Fibroblast of the aortic adventitia (primary cell): ENCODE measurements around the gene TACR2. TPM values are rescaled to one million over a fixed set of nuclear protein-coding genes. Genes with fewer than 3 reads are reported as not detected.

Experiments used
- DNase-seq: peaks from one replicate; pipeline ENCODE4 v3.0.0-alpha.2; 2010; ENCODE audit warnings: low read depth
- H3K4me3 ChIP-seq: 2 replicates; pipeline ENCODE4 v1.5.1; 2011; ENCODE audit warnings: low read depth, mild to moderate bottlenecking, control low read depth, low read length, moderate library complexity
- total RNA-seq: library from RNA; depleted of rRNA; stranded (reverse); fragments of >200 nt; gene quantifications from 2 replicates; pipeline ENCODE4 v1.2.3, GENCODE V29; 2012; ENCODE audit warnings: low replicate concordance
- TF ChIP-seq, protein P1 (sequence below): IDR thresholded peaks from 2 replicates; pipeline ENCODE4 v1.5.1; 2011; ENCODE audit warnings: mild to moderate bottlenecking, low read length, control low read depth, inconsistent platforms; ENCODE audit not compliant: insufficient read depth

The TACR2 gene
- total RNA-seq, 1 donor, result 0.18 TPM

DNA sequence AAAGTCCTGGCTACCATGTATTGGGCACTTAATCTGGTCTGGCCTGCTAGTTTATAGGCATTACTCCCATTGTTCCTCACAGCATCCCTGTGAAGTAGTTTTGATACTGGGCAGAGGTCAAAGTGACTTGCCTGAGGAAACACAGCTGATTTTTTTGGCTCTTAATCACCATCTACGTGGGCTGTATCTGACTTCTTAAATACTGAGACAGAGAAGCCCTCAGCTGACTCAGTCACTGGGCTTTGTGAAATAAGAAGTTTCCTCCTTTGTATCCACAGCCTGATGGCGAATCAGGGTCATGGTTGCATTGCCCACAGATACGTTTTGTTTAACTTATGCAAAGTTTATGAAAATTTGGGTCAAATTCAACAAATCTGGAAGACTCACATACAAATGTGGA is 13.2 kb downstream of the TACR2 start:
- H3K4me3 ChIP-seq, result no peak overlapping the region
- DNase-seq, result peak; percentile 96
- TF ChIP-seq, protein P1, sequence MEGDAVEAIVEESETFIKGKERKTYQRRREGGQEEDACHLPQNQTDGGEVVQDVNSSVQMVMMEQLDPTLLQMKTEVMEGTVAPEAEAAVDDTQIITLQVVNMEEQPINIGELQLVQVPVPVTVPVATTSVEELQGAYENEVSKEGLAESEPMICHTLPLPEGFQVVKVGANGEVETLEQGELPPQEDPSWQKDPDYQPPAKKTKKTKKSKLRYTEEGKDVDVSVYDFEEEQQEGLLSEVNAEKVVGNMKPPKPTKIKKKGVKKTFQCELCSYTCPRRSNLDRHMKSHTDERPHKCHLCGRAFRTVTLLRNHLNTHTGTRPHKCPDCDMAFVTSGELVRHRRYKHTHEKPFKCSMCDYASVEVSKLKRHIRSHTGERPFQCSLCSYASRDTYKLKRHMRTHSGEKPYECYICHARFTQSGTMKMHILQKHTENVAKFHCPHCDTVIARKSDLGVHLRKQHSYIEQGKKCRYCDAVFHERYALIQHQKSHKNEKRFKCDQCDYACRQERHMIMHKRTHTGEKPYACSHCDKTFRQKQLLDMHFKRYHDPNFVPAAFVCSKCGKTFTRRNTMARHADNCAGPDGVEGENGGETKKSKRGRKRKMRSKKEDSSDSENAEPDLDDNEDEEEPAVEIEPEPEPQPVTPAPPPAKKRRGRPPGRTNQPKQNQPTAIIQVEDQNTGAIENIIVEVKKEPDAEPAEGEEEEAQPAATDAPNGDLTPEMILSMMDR, result no peak

DNA sequence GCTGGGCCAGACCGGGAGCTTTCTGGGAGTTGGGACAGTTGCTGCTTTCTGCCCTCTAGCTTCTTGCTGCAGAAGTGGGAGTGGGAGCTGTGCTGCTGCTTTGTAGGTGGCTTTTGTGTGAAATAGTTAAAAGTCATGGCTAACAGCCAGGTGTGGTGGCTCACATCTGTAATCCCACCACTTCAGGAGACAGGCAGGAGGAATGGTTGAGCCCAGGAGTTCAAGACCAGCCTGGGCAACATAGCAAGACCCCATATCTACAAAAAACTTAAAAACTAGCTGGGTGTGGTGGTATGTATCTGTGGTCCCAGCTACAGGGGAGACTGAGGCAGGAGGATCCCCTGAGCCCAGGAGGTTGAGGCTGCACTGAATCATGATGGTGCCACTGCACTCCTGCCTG is 13.7 kb downstream of the TACR2 start:
- TF ChIP-seq, protein P1, result no peak
- no peak for DNase-seq

DNA sequence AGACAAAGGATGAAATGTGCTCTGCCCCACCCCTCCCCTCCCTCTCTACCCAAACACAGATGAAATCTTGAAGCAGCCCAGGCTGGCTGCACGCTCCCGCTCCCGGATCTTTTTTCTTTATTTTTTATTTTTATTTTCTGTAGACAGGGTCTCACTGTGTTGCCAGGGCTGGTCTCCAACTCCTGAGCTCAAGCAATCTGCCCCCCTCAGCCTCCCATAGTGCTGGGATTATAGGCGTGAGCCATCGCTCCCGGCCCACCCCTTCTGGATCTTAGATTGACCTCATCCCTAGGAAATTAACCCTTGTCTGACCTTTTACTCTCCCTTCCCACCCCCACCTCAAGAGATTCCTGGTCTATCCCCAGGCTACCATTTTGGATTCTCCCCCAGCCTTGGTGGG is 14.3 kb downstream of the TACR2 start:
- TF ChIP-seq, protein P1, result no peak

More for the DNA sequence above, 13.7 kb downstream of the TACR2 start:
- no peak overlapping the region for H3K4me3 ChIP-seq

DNA sequence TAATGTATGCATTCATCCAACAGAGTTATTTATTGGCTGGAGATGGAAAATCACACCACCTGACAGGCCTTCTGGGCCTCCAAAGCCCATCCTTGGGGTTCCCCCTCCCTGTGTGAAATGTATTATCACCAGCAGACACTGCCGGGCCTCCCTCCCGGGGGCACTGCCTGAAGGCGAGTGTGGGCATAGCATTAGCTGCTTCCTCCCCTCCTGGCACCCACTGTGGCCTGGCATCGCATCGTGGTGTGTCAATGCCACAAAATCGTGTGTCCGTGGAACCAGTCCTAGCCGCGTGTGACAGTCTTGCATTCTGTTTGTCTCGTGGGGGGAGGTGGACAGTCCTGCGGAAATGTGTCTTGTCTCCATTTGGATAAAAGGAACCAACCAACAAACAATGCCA is 15.3 kb downstream of the TACR2 start:
- DNase-seq, result no peak
- H3K4me3 ChIP-seq, result no peak overlapping the region
- TF ChIP-seq, protein P1, result no peak

More for the DNA sequence above, 14.3 kb downstream of the TACR2 start:
- H3K4me3 ChIP-seq, result no peak overlapping the region
- DNase-seq, result no peak

DNA sequence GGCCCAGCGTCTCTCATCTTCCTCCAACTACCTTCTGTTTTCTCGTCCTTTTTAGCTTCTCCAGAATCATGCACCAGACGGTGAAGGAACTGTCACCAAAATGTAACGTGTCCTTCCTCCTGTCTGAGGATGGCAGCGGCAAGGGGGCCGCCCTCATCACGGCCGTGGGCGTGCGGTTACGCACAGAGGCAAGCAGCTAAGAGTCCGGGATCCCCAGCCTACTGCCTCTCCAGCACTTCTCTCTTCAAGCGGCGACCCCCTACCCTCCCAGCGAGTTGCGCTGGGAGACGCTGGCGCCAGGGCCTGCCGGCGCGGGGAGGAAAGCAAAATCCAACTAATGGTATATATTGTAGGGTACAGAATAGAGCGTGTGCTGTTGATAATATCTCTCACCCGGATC is 15.8 kb downstream of the TACR2 start:
- no peak overlapping the region for H3K4me3 ChIP-seq
- TF ChIP-seq, protein P1, result no peak
- DNase-seq, result no peak

DNA sequence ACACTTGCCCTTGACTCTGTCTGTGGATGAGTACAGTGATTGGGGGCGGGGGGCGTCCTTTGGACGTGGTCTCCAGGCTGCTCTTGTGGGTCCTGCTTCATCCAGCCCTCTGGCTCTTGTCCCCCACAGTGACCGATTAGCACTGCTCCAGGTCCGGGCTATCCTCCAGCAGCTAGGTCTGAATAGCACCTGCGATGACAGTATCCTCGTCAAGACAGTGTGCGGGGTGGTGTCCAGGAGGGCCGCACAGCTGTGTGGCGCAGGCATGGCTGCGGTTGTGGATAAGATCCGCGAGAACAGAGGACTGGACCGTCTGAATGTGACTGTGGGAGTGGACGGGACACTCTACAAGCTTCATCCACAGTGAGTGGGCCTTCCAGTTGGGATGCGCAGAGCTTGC is 18.3 kb downstream of the TACR2 start:
- no peak overlapping the region for H3K4me3 ChIP-seq
- TF ChIP-seq, protein P1, result no peak
- DNase-seq, result no peak

DNA sequence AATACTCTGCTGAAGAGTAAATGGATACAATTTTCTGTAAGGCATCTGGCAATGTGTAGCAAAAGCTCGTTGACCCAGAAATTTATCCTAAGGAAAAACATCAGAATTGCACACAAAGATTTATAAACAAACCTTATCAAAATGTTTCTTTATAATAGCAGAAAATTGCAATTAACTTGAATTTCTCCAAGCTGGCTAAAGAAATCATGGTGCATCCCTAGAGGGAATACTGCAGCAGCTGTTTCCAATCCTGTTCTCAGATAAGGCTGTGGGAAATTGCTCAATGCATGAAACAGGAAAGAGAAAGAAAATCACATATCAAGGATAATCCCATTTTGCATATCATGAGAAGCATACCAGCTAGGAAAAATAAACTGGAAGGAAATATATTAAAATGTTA is 18.7 kb downstream of the TACR2 start:
- H3K4me3 ChIP-seq, result no peak overlapping the region
- TF ChIP-seq, protein P1, result no peak
- peak; percentile 93 for DNase-seq
